GM06990 (cell line): ENCODE measurements around the gene PSD2.

Source experiments
- DNase-seq: peaks from one replicate; pipeline ENCODE4 v3.0.0-alpha.2; 2011; ENCODE audit not compliant: insufficient read length; ENCODE audit errors: extremely low read depth
- H3K27me3 ChIP-seq: replicated peaks from 2 replicates; pipeline ENCODE4 v1.6.0; 2011; ENCODE audit warnings: low read length; ENCODE audit not compliant: control insufficient read depth, insufficient read depth
- H3K36me3 ChIP-seq: 2 replicates; pipeline ENCODE4 v1.5.1; 2011; ENCODE audit warnings: low read length; ENCODE audit not compliant: control insufficient read depth, insufficient read depth
- H3K4me3 ChIP-seq: replicated peaks from 2 replicates; pipeline ENCODE4 v1.5.1; 2011; ENCODE audit warnings: low read depth, mild to moderate bottlenecking, control low read depth, low read length
- TF ChIP-seq, protein P1 (sequence below): IDR thresholded peaks from 2 replicates; pipeline ENCODE4 v1.5.1; 2011; ENCODE audit warnings: low read length, control low read depth, mild to moderate bottlenecking, inconsistent platforms; ENCODE audit not compliant: insufficient read depth, poor library complexity, severe bottlenecking

The PSD2 gene

DNA sequence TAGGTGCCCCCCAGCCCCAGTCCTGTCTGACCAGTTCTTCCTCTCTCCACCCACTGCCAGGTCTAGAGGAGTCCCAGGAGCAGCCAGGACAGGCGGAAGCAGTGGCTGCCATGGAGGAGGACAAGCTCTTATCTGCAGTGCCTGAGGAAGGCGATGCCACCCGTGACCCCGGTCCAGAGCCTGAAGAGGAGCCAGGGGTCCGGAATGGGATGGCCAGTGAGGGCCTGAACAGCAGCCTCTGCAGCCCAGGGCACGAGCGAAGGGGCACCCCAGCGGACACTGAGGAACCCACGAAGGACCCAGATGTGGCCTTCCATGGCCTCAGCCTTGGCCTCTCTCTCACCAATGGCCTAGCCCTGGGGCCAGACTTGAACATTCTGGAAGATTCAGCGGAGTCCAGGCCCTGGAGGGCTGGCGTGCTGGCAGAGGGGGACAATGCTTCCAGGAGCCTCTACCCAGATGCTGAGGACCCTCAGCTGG is 13.8 kb downstream of the PSD2 start:
- no peak for DNase-seq
- peaks cover 2% of the 10 kb centered on the region; the same call in 1 of the 2 replicates for H3K27me3 ChIP-seq

GRCh38 chr5:139810341-139811273 is 15.0 kb downstream of the PSD2 start:
- DNase-seq = no peak
- no peak overlapping the region for H3K4me3 ChIP-seq
- TF ChIP-seq, protein P1, sequence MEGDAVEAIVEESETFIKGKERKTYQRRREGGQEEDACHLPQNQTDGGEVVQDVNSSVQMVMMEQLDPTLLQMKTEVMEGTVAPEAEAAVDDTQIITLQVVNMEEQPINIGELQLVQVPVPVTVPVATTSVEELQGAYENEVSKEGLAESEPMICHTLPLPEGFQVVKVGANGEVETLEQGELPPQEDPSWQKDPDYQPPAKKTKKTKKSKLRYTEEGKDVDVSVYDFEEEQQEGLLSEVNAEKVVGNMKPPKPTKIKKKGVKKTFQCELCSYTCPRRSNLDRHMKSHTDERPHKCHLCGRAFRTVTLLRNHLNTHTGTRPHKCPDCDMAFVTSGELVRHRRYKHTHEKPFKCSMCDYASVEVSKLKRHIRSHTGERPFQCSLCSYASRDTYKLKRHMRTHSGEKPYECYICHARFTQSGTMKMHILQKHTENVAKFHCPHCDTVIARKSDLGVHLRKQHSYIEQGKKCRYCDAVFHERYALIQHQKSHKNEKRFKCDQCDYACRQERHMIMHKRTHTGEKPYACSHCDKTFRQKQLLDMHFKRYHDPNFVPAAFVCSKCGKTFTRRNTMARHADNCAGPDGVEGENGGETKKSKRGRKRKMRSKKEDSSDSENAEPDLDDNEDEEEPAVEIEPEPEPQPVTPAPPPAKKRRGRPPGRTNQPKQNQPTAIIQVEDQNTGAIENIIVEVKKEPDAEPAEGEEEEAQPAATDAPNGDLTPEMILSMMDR = no peak
- peaks cover 3% of the 10 kb centered on the region; the same call in 1 of the 2 replicates for H3K27me3 ChIP-seq
- H3K36me3 ChIP-seq = no peaks in the 10 kb centered on the region

More for the DNA sequence above, 13.8 kb downstream of the PSD2 start:
- TF ChIP-seq, protein P1 = no peak
- Histone ChIP-seq H3K36me3 (no peaks in the 10 kb centered on the region), H3K4me3 (no peak overlapping the region)

- Histone ChIP-seq H3K4me3 (no peak overlapping the region), H3K36me3 (no peaks in the 10 kb centered on the region), H3K27me3 (peaks cover 3% of the 10 kb centered on the region; the same call in 1 of the 2 replicates)
- TF ChIP-seq, protein P1 = no peak
- DNase-seq = no peak
Measured at GRCh38 chr5:139811274-139811607, 15.6 kb downstream of the PSD2 start.

DNA sequence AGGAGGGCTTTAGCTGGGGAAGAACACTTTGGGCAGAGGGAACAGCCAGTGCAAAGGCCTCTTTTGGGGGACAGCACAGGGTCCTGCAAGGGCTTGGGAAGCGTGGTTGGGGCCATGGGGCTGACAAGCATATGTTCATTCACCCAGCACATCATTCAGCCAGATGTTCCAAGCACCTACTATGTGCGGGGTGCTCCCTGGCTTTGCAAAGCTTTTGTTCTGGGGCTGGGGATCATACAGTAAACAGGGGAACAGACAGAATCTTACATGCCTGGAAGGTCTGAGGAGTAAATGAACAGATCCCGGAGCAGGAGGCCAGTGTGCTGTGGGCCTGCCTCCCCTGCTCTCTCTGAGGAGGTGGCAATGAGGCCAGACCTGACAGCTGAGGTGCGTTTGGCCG is 16.7 kb downstream of the PSD2 start:
- Histone ChIP-seq H3K4me3 (no peak overlapping the region), H3K36me3 (no peaks in the 10 kb centered on the region), H3K27me3 (peaks cover 3% of the 10 kb centered on the region; the same call in 1 of the 2 replicates)
- no peak for DNase-seq
- TF ChIP-seq, protein P1 = no peak

- Histone ChIP-seq H3K27me3 (peaks cover 6% of the 10 kb centered on the region; the same call in 1 of the 2 replicates), H3K4me3 (no peak overlapping the region), H3K36me3 (no peaks in the 10 kb centered on the region)
- DNase-seq = no peak
- TF ChIP-seq, protein P1 = no peak
Measured at GRCh38 chr5:139812836-139813805, 17.5 kb downstream of the PSD2 start.
